NCI-H1048 (cell line): ENCODE measurements around the gene EHMT2.

ENCODE experiments used
- DNase-seq: peaks from one replicate; lab custom pipeline; 2025; lab: John Stamatoyannopoulos, UW

Gene EHMT2

DNA sequence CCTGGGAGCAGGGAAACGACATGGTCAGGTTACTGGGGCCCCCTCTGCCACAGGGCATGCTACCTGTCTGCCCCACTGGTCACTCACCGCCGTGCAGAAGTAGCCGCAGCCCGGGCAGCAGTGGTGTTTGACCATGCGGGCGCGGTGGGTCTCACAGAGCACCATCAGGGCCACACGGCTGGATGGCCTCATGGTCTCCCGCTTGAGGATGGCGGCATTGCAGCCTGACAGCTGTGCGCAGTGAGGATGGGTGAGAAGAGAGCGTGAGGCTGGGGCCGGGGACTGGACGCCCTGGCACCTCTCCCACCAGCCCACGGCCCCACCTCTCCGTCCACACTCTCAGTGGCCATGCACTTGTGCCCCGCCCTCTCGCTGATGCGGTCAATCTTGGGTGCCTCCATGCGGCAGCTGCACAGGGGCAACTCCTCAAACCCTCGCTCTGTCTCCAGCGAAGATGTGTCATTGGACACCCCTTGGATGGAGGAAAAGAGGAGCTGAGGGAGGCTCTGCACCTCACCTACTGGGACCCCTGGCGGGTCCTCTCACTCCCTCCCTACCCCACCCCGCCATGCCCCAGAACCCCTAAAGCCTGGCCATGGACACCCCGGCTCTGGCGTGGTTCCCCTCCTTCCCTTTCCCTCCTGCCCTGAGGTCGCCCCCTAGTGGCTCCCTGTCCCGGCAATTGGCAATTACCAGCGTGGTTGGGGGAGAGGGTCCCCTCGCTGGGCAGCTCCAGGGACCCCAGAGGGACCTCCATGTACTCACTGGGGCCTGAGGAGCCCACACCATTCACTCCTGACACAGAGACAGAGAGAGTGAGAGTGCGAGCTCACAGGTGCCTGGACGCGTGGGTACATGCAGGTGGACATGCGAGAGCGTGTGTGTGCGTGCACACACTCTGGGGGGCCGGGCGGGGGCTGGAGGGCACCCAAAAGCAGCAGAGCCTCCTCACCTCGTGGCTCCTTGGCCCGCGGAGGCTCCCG lies 8.9 kb downstream of the EHMT2 start:
- no peak for DNase-seq

DNA sequence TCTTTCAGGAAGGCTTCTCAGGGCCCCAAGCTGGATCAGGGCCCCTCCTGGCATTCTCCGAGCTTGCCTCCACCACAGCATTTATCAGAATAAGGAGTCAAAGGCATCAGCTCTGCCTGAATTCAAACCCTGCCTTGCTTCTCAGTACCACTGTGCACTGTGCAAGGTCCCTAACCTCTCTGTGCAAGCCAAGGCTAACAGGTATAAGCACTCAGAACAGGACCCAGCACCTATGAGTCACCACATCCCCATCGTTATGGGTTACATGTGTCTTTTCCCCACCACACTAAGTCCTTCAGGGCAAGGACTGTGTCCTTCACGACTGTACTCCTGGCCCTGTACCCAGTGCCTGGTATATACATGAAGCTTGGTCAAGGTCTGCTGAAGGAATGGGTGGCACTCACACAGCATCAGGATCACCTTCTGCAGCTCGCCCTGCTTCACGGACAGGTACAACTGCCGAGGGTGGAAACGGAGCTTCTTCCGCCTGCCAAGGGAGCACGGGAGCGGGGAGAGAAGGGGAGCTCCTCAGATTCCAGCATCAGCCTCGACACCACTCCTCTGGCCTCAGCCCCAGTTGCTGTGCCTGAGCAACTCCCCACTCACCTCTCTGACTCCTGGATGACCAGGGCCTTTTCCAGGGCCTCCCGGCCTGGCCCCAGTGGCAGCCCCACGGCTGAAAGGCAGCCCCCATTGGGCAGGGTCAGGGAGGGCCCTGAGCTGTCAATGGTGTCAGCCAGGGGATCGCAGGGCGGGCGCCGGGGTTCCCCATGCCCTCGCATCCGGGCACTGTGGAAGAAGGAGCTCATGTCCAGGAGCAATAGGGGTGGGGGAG lies 10.1 kb downstream of the EHMT2 start:
- DNase-seq, result no peak

DNA sequence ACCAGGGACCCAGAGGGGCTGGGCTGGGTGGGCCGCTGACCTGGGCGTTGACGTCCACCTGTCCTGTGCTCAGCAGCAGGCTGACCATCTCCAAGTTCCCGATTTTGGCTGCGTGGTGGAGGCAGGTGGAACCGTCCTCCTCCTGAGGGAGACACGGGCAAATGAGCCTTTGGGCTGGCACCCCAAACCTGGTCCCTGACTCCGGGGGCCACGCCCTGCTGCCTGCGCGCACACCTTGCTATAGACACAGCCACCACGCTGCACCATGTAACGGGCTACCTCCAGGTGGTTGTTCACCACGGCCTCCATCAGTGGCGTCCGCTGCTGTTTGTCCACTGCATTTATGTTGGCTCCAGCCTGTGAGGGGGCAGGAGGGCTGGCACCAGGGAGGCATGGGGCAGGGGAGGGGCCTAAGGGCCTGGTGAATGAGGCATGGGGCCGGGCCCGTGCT lies 10.9 kb downstream of the EHMT2 start:
- DNase-seq, result no peak

- DNase-seq, result no peak
Observed at GRCh38 chr6:31884528-31885035, 12.9 kb downstream of the EHMT2 start.

- no peak for DNase-seq
Observed at GRCh38 chr6:31883676-31884075, 13.8 kb downstream of the EHMT2 start.

GRCh38 chr6:31882344-31882743 lies 15.2 kb downstream of the EHMT2 start:
- DNase-seq, result no peak

DNA sequence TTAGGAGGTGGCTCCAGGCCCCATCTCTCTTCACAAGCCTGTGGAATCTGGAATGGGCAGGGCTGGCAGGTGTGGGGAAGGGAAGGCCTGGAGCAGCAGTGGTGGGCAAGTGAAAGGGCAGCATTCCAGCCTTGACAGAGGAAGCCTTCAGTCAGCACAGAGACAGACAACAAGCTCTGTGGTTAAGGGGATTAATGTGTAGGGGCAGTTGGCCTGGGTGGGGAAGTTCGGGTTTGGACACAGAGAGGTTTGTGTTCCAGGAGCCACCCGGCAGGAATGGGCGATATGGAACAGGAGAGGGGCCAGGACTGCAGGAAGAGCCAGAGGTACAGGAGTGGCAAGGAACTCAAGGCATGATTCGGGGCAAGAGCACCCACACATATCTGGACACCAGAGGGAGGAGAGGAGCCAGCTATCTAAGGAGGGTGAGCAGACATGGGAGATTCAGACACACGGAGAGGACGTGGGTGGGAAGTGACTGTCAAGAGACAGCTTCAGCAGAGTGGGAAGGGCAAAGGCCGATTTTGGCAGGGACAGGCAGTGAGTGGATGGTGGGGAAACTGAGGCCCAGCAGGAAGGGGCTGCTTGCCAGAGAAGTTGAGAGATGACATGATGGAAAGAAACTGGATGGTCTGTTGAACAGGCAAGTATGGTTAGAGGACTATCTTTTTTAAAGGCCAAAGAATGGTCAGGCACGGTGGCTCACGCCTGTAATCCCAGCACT lies 16.2 kb downstream of the EHMT2 start:
- no peak for DNase-seq

GRCh38 chr6:31880616-31881015 lies 16.9 kb downstream of the EHMT2 start:
- no peak for DNase-seq

GRCh38 chr6:31879901-31880300 lies 17.6 kb downstream of the EHMT2 start:
- no peak for DNase-seq

DNA sequence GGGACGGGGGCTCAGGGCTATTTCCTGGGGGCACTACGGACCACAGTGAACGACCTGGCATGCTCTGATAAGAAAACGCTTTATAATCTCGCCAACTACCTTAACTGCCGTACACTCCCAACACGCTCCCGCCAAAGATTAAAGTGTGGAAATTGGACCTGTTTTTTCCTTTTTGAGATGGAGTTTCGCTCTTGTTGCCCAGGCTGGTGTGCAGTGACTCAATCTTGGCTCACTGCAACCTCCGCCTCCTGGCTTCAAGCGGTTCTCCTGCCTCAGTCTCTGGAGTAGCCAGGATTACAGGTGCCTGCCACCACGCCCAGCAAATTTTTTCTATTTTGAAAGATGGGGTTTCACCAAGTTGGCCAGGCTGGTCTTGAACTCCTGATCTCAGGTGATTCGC lies 18.4 kb downstream of the EHMT2 start:
- DNase-seq, result no peak

- DNase-seq, result no peak
Observed at GRCh38 chr6:31878726-31879125, 18.8 kb downstream of the EHMT2 start, which contains the start of gene SLC44A4. SLC44A4 (minus strand) TSS chr6:31878997; CDS start chr6:31878980, 17 bp downstream.

GRCh38 chr6:31878222-31878621 lies 19.3 kb downstream of the EHMT2 start:
- DNase-seq, result no peak

- DNase-seq, result no peak
Observed at GRCh38 chr6:31877651-31878161, 19.8 kb downstream of the EHMT2 start.

DNA sequence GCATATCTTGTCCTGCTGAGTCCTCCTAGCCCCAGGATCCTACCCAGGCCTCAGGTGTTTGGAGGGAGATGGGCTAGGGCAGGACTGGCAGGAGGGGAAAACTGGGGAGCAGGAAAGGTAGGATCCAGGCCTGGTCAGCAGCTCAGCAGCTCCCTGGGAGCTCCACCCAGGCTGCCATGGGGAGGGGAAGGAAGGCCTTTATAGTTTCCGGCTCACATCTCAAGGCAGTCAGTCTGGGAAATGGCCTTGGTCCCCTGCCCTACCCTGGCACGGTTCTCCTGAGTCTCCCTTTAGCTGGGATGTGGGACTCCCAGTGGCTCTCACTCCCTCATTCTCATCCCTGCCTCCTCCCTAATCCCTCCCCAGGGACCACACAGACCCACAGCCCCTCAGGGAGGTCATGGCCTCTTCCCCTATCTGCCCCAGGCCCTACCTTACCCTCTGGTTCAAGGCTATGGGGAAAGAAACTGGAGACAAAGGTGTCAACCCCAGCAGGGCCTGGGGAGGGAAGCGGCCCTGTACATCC lies 20.3 kb downstream of the EHMT2 start:
- no peak for DNase-seq

DNA sequence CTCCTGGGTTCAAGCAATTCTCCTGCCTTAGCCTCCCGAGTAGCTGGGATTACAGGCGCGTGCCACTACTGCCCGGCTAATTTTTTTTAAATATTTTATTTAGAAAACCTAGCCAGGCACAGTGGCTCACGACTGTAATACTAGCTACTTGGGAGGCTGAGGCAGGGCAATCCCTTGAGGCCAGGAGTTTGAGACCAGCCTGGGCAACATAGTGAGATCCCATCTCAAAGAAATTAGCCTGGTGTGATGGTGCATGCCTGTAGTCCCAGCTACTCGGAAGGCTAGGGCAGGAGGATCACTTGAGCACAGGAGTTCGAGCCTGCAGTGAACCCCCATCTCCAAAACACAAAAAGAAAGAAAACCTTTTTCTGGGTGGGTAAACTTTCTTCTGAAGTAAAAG lies 21.1 kb downstream of the EHMT2 start:
- no peak for DNase-seq

GRCh38 chr6:31875877-31876276 lies 21.6 kb downstream of the EHMT2 start:
- no peak for DNase-seq

DNA sequence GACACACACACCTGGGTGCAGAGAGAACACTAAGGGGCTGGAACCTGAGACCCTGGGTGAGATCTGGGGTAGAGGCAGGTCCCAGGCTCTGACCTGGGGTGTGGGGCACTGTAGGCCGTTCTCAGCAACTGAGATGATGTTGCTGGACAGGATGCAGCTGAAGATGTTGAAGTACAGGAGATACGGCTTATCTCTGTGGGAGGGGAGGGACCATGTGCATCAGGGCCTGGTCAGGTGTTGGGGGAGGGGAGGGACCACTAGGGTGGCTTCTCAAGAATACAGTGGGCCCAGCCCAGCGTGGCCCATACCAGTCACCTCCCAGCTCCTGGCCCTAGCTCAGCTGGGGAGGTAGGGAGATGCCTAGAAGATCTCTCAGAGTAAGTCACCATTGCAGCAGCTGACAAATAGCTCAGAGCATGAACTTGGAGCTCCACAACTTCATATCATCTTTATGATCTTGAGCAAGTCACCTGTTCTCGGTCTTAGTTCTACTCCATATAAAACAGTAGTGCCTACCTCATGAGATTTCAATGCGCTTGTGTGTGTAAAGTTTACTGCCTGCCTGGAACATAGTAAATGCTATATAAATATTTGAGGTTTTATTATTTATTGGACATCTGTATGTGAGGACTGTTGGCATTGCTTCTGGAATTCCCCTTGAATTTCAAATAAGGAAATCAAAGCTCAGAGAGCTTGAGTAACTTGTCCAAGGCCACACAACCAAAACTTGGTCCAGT lies 22.5 kb downstream of the EHMT2 start:
- no peak for DNase-seq

DNA sequence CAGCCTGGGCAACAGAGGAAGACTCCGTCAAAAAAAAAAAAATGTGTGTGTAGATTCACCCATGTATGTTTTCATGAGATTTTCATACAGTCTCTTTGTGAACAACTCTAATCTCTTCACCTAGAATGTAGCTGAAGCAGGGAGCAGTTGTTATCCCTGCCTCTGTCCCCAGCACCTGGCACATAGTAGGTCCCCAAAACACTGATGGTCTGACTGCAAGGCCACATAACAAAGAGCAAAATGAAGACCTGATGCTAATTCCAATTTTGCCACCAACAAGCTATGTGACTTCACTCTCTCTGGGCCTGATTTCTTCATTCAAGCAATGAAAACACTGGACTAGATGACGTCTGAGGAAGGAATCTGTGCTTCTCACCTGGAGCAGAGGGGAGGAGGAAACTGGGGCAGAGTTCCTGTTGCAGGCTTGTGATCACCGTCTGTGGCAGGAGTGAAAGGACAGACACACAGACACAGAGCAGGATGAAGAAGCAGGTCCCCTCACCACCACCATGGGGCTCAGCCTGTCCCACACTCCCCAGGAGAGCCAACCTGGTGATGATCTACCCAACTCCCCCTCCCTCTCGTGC lies 23.3 kb downstream of the EHMT2 start:
- no peak for DNase-seq

- DNase-seq, result no peak
Observed at GRCh38 chr6:31871046-31871659, 26.3 kb downstream of the EHMT2 start.

- DNase-seq, result no peak
Observed at GRCh38 chr6:31870385-31870921, 27.0 kb downstream of the EHMT2 start.
